ENCODE results near the gene LNX1.

DNA sequence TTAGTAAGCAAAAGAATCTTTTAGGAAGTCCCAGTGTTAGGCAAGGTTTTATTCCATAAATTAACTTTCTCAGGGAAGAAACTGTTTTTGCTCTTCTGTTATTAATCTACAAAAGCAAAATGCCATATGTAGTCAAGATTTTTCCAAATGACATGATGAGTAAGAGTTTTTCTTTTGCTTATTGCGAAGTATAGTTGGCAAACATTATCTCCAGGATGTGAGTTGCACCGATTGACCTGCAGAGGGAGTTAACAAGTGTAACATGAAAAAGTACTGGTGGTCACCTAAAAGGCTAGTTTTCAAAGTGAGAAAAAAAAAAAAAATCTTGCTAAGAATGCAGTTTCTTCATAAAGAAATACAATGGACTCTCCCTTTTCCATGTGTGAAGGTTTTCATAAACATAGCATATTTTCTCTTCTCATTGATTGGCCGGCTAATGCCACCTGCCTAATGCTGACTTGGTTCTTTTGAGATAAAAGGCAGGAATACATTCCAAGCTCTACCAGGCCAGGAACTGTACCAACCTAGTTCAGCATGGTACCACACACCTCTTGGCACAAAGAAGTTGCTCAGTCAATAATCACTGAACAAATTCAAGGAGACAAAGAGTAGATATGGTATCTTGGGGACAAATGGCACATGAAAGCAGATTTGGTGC, 100.2 kb downstream of the LNX1 start:
- TF ChIP-seq, protein P1, sequence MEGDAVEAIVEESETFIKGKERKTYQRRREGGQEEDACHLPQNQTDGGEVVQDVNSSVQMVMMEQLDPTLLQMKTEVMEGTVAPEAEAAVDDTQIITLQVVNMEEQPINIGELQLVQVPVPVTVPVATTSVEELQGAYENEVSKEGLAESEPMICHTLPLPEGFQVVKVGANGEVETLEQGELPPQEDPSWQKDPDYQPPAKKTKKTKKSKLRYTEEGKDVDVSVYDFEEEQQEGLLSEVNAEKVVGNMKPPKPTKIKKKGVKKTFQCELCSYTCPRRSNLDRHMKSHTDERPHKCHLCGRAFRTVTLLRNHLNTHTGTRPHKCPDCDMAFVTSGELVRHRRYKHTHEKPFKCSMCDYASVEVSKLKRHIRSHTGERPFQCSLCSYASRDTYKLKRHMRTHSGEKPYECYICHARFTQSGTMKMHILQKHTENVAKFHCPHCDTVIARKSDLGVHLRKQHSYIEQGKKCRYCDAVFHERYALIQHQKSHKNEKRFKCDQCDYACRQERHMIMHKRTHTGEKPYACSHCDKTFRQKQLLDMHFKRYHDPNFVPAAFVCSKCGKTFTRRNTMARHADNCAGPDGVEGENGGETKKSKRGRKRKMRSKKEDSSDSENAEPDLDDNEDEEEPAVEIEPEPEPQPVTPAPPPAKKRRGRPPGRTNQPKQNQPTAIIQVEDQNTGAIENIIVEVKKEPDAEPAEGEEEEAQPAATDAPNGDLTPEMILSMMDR (IDR thresholded peaks at IDR 0.05): peak; percentile 45 to 82 (median 68)
- no peak for TF ChIP-seq POLR2A (IDR thresholded peaks at IDR 0.05)
